A549 (cell line): Measurements from ENCODE around the gene KCNN4. TPM values are rescaled to one million over a fixed set of nuclear protein-coding genes. Genes with fewer than 3 reads are reported as not detected.
A peak's percentile ranks its signal among the peaks of the same experiment; 100 is the strongest.

Experiments
- ATAC-seq, 2 experiments: fragments of 200-7000 bp in 1 of 2; fragments of >200 bp in 1 of 2; cut with Nextera tagmentation in 1 of 2; cut with Tn5 transposase in 1 of 2; 3 replicates each; pipeline versions ENCODE4 v1.8.0 to v1.9.1; 2018 to 2020; ENCODE audit warnings: mild to moderate bottlenecking in 1 of 2, moderate library complexity in 1 of 2
- CTCF ChIA-PET: fragments of 300-600 bp; sonication (Branson Sonifier 250); formaldehyde crosslinking; extraction: SDS; loops from one replicate; lab custom pipeline; 2021; ENCODE audit warnings: antibody characterized with exemption, inconsistent platforms; lab: Yijun Ruan, JAX
- POLR2A ChIA-PET: fragments of 350-600 bp; formaldehyde crosslinking; extraction: SDS; loops from one replicate; lab custom pipeline; 2021; ENCODE audit warnings: antibody characterized with exemption, inconsistent platforms; lab: Yijun Ruan, JAX
- DNase-seq, 2 experiments: peaks; one replicate each; pipeline versions ENCODE4 v3.0.0 to v3.0.0-alpha.2; 2011 to 2016; ENCODE audit warnings: low read depth in 1 of 2, low spot score in 1 of 2
- FAIRE-seq: peaks from 2 replicates; lab custom pipeline; 2011; peaks lifted over from hg19 to GRCh38; lab: Jason Lieb, UNC
- H3K27ac ChIP-seq, 2 experiments: fragments of >200 bp; sonication (Bioruptor Twin); formaldehyde crosslinking; 3 replicates each; pipeline ENCODE4 v1.5.1; 2016 to 2017
- H3K4me1 ChIP-seq: fragments of >200 bp; sonication (Bioruptor Twin); formaldehyde crosslinking; 3 replicates; pipeline ENCODE4 v1.6.1; 2016
- H3K4me2 ChIP-seq: fragments of >200 bp; sonication (Bioruptor Twin); formaldehyde crosslinking; 3 replicates; pipeline ENCODE4 v1.6.1; 2016
- H3K4me3 ChIP-seq: fragments of >200 bp; sonication (Bioruptor Twin); formaldehyde crosslinking; 3 replicates; pipeline ENCODE4 v1.5.1; 2016
- H3K9me3 ChIP-seq: fragments of >200 bp; sonication (Bioruptor Twin); formaldehyde crosslinking; 3 replicates; pipeline ENCODE4 v1.6.1; 2016
- ATOH8 ChIP-seq: fragments of 250-450 bp; sonication (Bioruptor Pico); IDR thresholded peaks from 2 replicates; pipeline ENCODE4 v1.5.0; 2020; ENCODE audit warnings: low read depth, mild to moderate bottlenecking, moderate library complexity
- BHLHE40 ChIP-seq: IDR thresholded peaks from 2 replicates; pipeline ENCODE4 v1.6.1; 2012; ENCODE audit warnings: low read depth, low read length, inconsistent platforms
- CEBPB ChIP-seq, 2 experiments: fragments of >200 bp in 1 of 2; sonication (Bioruptor Twin) in 1 of 2; formaldehyde crosslinking in 1 of 2; IDR thresholded peaks; 2 replicates each; pipeline ENCODE4 v1.6.1; 2012 to 2016
- CTCF ChIP-seq: fragments of >200 bp; sonication (Bioruptor Twin); formaldehyde crosslinking; IDR thresholded peaks from 3 replicates; pipeline ENCODE4 v1.5.1; 2016
- EHF ChIP-seq: fragments of 250-450 bp; sonication (Bioruptor Pico); IDR thresholded peaks from 2 replicates; pipeline ENCODE4 v1.5.0; 2020; ENCODE audit warnings: mild to moderate bottlenecking
- ELK1 ChIP-seq: fragments of 150-350 bp; IDR thresholded peaks from 2 replicates; pipeline ENCODE4 v1.6.1; 2014; ENCODE audit warnings: low read depth, mild to moderate bottlenecking, low read length
- ESRRA ChIP-seq: fragments of 150-350 bp; IDR thresholded peaks from 2 replicates; pipeline ENCODE4 v1.6.1; 2014; ENCODE audit warnings: mild to moderate bottlenecking, low read length, borderline replicate concordance
- FOSB ChIP-seq: fragments of 250-450 bp; sonication (Bioruptor Pico); IDR thresholded peaks from 2 replicates; pipeline ENCODE4 v1.5.0; 2020; ENCODE audit warnings: mild to moderate bottlenecking, moderate library complexity
- FOXS1 ChIP-seq: fragments of 250-450 bp; sonication (Bioruptor Pico); IDR thresholded peaks from 2 replicates; pipeline ENCODE4 v1.5.0; 2020; ENCODE audit warnings: mild to moderate bottlenecking, moderate library complexity
- HMGXB4 ChIP-seq: fragments of 250-450 bp; sonication (Bioruptor Pico); IDR thresholded peaks from 2 replicates; pipeline ENCODE4 v1.5.0; 2021; ENCODE audit warnings: mild to moderate bottlenecking, moderate library complexity, borderline replicate concordance
- HOXB13 ChIP-seq: fragments of 250-450 bp; sonication (Bioruptor Pico); IDR thresholded peaks from 2 replicates; pipeline ENCODE4 v1.5.0; 2020; ENCODE audit warnings: low read depth, mild to moderate bottlenecking, moderate library complexity
- HOXB5 ChIP-seq: fragments of 250-450 bp; sonication (Bioruptor Pico); IDR thresholded peaks from 2 replicates; pipeline ENCODE4 v1.5.0; 2020; ENCODE audit warnings: mild to moderate bottlenecking, moderate library complexity
- MAZ ChIP-seq: fragments of 150-350 bp; IDR thresholded peaks from 2 replicates; pipeline ENCODE4 v1.6.1; 2014; ENCODE audit warnings: antibody characterized with exemption, low read depth, low read length, borderline replicate concordance
- PHF8 ChIP-seq: fragments of 200-600 bp; sonication (generic); IDR thresholded peaks from 2 replicates; pipeline ENCODE4 v1.6.1; 2016; ENCODE audit warnings: low read depth, mild to moderate bottlenecking, antibody characterized with exemption, moderate library complexity, borderline replicate concordance
- POLR2AphosphoS2 ChIP-seq: conservative IDR thresholded peaks from 2 replicates; pipeline ENCODE4 v1.6.1; 2012; ENCODE audit warnings: low read length, improper control_type of control experiment, inconsistent platforms
- RAD21 ChIP-seq, 2 experiments: fragments of >200 bp in 1 of 2; sonication (Bioruptor Twin) in 1 of 2; formaldehyde crosslinking in 1 of 2; IDR thresholded peaks in 1 of 2; conservative IDR thresholded peaks in 1 of 2; 2 replicates in 1 of 2; 3 replicates in 1 of 2; pipeline ENCODE4 v1.6.1; 2012 to 2018; ENCODE audit warnings: inconsistent platforms in 1 of 2
- RNF2 ChIP-seq: fragments of 200-600 bp; sonication (generic); IDR thresholded peaks from 2 replicates; pipeline ENCODE4 v1.6.1; 2016; ENCODE audit warnings: low read depth, mild to moderate bottlenecking, antibody characterized with exemption, moderate library complexity, borderline replicate concordance
- SREBF2 ChIP-seq: fragments of 450-650 bp; IDR thresholded peaks from 2 replicates; pipeline ENCODE4 v1.6.1; 2014; ENCODE audit warnings: mild to moderate bottlenecking, moderate library complexity
- TP53 ChIP-seq: fragments of 250-450 bp; sonication (Bioruptor Pico); IDR thresholded peaks from 2 replicates; pipeline ENCODE4 v1.5.0; 2021; ENCODE audit warnings: mild to moderate bottlenecking, moderate library complexity
- ZSCAN20 ChIP-seq: fragments of 250-450 bp; sonication (Bioruptor Pico); IDR thresholded peaks from 2 replicates; pipeline ENCODE4 v1.8.0; 2022; ENCODE audit warnings: mild to moderate bottlenecking, moderate library complexity
- WGBS: methylation state at CpG from one replicate; pipeline ENCODE4 v1.1.6; 2017; ENCODE audit errors: missing lambda C conversion rate; 5-methylcytosine and 5-hydroxymethylcytosine counted together
- polyA plus RNA-seq, 4 experiments: library from polyadenylated mRNA; depleted of rRNA in 3 of 4; stranded (reverse); fragments of >200 nt; fragmentation: RNase III in 1 of 4; extraction: RNeasy Plus Mini Kit Qiagen cat#74134 plus additional on column Dnase treatment in 1 of 4; gene quantifications; 2 replicates in 3 of 4; 3 replicates in 1 of 4; pipeline ENCODE4 v1.2.3, GENCODE V29; 2011 to 2017
- TF ChIP-seq, protein P1 (sequence below): fragments of 450-650 bp; IDR thresholded peaks from 2 replicates; pipeline ENCODE4 v1.6.1; 2014; ENCODE audit warnings: antibody characterized with exemption
- TF ChIP-seq, protein P2 (sequence below): fragments of 200-600 bp; sonication (generic); IDR thresholded peaks from 2 replicates; pipeline ENCODE4 v1.6.1; 2016; ENCODE audit warnings: antibody characterized with exemption, mild to moderate bottlenecking, moderate library complexity

The KCNN4 gene
- polyA plus RNA-seq, 2 of the 4 experiments (the other 2 are of a cell fraction): 15.7 to 21.0 TPM

- no peak for DNase-seq
- ATAC-seq: no peak
- 91% methylated on average over 16 of the region's 16 CpGs for WGBS
- H3K4me1 ChIP-seq: peaks cover 74% of the 10 kb centered on the region
- no peaks in the 10 kb centered on the region for H3K9me3 ChIP-seq
- H3K4me3 ChIP-seq: peak overlapping the region; percentile 50; the same call in 2 of the 3 replicates
- peak overlapping the region; percentile 92 to 95 for H3K27ac ChIP-seq
- ChIA-PET POLR2A (interaction anchor here (1.5 to 4.3 kb wide), 3 partner anchors 13 to 24 kb away, joined by 5 to 19 read pairs (median 13); partner anchors contain the start of gene SMG9), CTCF (interaction anchor here (0.7 to 24.0 kb wide), 7 partner anchors 15 to 225 kb away, joined by 3 to 565 read pairs (median 4); partner anchors contain the start of genes PLAUR and SMG9)
- FAIRE-seq: no peak
- peak overlapping the region; percentile 97 for H3K4me2 ChIP-seq
- TF ChIP-seq RAD21 (conservative IDR thresholded peaks at IDR 0.05 in 1 of 2, IDR thresholded peaks at IDR 0.05 in 1 of 2) (no peak), HOXB13 (CRISPR knock-in tag) (no peak), TP53 (CRISPR knock-in tag) (no peak), CEBPB (IDR thresholded peaks at IDR 0.05) (no peak), MAZ (no peak), FOSB (no peak), ATOH8 (CRISPR knock-in tag) (no peak), POLR2AphosphoS2 (no peak), ZSCAN20 (CRISPR knock-in tag) (no peak), CTCF (no peak), ESRRA (no peak), SREBF2 (no peak), EHF (no peak), BHLHE40 (no peak), RNF2 (no peak), FOXS1 (CRISPR knock-in tag) (no peak), ELK1 (no peak)
- TF ChIP-seq, protein P1, sequence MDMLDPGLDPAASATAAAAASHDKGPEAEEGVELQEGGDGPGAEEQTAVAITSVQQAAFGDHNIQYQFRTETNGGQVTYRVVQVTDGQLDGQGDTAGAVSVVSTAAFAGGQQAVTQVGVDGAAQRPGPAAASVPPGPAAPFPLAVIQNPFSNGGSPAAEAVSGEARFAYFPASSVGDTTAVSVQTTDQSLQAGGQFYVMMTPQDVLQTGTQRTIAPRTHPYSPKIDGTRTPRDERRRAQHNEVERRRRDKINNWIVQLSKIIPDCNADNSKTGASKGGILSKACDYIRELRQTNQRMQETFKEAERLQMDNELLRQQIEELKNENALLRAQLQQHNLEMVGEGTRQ: no peak
- TF ChIP-seq, all 56 proteins: peak for 0
These were observed 1.5 kb downstream of the KCNN4 start for GRCh38 chr19:43779147-43779819.

- H3K9me3 ChIP-seq: no peaks in the 10 kb centered on the region
- H3K4me1 ChIP-seq: peaks cover 68% of the 10 kb centered on the region
- peak overlapping the region; percentile 97; the same call in 1 of the 3 replicates for H3K4me2 ChIP-seq
- DNase-seq (no peak), FAIRE-seq (no peak), ATAC-seq (no peak)
- H3K27ac ChIP-seq: peak overlapping the region in 1 of 2 experiments; percentile 95; a peak in 3 of 6 replicates
- H3K4me3 ChIP-seq: no peak overlapping the region
- ChIA-PET CTCF (interaction anchor here (0.7 to 24.0 kb wide), 7 partner anchors 10 to 259 kb away, joined by 3 to 565 read pairs (median 3); partner anchors contain the start of genes PLAUR and SMG9), POLR2A (interaction anchor here (4.3 kb wide), 1 partner anchor 23 kb away, joined by 19 read pairs; the partner anchor contains the start of gene SMG9)
- 100% methylated on average over 1 of the region's 1 CpG for WGBS
- TF ChIP-seq RAD21 (conservative IDR thresholded peaks at IDR 0.05 in 1 of 2, IDR thresholded peaks at IDR 0.05 in 1 of 2) (no peak), ZSCAN20 (CRISPR knock-in tag) (no peak), HOXB5 (CRISPR knock-in tag) (no peak), HMGXB4 (CRISPR knock-in tag) (no peak), PHF8 (no peak)
- TF ChIP-seq, protein P1: no peak
- TF ChIP-seq, protein P2, sequence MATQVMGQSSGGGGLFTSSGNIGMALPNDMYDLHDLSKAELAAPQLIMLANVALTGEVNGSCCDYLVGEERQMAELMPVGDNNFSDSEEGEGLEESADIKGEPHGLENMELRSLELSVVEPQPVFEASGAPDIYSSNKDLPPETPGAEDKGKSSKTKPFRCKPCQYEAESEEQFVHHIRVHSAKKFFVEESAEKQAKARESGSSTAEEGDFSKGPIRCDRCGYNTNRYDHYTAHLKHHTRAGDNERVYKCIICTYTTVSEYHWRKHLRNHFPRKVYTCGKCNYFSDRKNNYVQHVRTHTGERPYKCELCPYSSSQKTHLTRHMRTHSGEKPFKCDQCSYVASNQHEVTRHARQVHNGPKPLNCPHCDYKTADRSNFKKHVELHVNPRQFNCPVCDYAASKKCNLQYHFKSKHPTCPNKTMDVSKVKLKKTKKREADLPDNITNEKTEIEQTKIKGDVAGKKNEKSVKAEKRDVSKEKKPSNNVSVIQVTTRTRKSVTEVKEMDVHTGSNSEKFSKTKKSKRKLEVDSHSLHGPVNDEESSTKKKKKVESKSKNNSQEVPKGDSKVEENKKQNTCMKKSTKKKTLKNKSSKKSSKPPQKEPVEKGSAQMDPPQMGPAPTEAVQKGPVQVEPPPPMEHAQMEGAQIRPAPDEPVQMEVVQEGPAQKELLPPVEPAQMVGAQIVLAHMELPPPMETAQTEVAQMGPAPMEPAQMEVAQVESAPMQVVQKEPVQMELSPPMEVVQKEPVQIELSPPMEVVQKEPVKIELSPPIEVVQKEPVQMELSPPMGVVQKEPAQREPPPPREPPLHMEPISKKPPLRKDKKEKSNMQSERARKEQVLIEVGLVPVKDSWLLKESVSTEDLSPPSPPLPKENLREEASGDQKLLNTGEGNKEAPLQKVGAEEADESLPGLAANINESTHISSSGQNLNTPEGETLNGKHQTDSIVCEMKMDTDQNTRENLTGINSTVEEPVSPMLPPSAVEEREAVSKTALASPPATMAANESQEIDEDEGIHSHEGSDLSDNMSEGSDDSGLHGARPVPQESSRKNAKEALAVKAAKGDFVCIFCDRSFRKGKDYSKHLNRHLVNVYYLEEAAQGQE: no peak
These were observed 2.1 kb downstream of the KCNN4 start for GRCh38 chr19:43778651-43779050.
